ENCODE measurements around the gene ACOT8. TPM values are rescaled to one million over a fixed set of nuclear protein-coding genes. Genes with fewer than 3 reads are reported as not detected.
A peak's percentile ranks its signal among the peaks of the same experiment; 100 is the strongest.

ACOT8 gene
- total and polyA plus RNA-seq, 2 of the 8 experiments (the other 6 are each of a cell fraction or from before 2014, with no cell fraction given), result 37.6 to 88.8 TPM

DNA sequence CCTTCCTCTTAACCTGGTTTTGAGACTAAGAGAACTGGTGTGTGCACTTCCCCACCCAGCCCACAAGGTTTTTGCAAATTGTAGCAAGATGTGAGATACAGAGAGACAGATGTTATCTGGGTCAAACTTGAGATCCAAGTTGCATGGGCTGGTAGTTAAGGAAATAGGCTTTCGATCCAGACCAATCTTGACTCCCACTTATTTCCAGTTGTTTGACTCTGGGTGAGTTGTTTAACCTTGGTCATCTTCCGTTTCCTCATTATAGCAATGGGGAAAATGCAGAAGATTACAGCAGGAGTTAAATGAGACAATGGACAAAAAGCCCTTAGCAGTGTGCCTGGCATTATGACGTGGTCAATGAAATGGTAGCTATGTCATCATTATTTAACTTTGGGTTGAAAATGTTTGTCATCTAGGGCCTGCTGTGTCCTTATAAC, 21.8 kb downstream of the ACOT8 start:
- WGBS, 2 experiments (ENCODE audit: extremely low coverage in 1 of 2, insufficient coverage in 1 of 2, insufficient read length in 1 of 2, insufficient replicate concordance in 2 of 2, low coverage in 1 of 2, low lambda C conversion rate in 2 of 2, missing lambda C conversion rate in 1 of 2), result 94% methylated on average over 3 of the region's 3 CpGs; no CpG with 5 or more reads in 1 of the 2 experiments
- Histone ChIP-seq H3K9me3 (ENCODE audit: insufficient read depth in 2 of 2, low read depth in 1 of 2, low read length in 1 of 2) (no peaks in the 10 kb centered on the region), H3K56ac (replicated peaks; ENCODE audit: insufficient read length, low read depth, low read length) (no peak overlapping the region), H3K14ac (ENCODE audit: insufficient read length) (no peak overlapping the region), H2BK5ac (ENCODE audit: low read depth, low read length) (no peak overlapping the region), H4K20me1 (replicated peaks in 1 of 2; ENCODE audit: control insufficient read depth in 1 of 2, insufficient read depth in 2 of 2, low read length in 2 of 2) (peaks cover 0 to 4% of the 10 kb centered on the region in 2 experiments), H3K79me1 (ENCODE audit: low read depth, low read length) (peaks cover 9% of the 10 kb centered on the region), H3K79me2 (ENCODE audit: control insufficient read depth in 1 of 2, insufficient read depth in 2 of 2, low read length in 2 of 2) (peaks cover 0 to 11% of the 10 kb centered on the region in 2 experiments; a peak in 1 of 4 replicates), H2BK12ac (ENCODE audit: low read depth, low read length) (no peak overlapping the region), H3K4me1 (replicated peaks in 1 of 4; ENCODE audit: control insufficient read depth in 3 of 4, insufficient read depth in 4 of 4, low read length in 3 of 4) (peaks cover 0 to 17% (median 8%) of the 10 kb centered on the region in 4 experiments; a peak in 6 of 7 replicates), H2BK20ac (ENCODE audit: low read length) (no peak overlapping the region), H2AK5ac (ENCODE audit: low read depth, low read length) (no peak overlapping the region), H3K27me3 (replicated peaks in 1 of 4; ENCODE audit: control insufficient read depth in 3 of 4, extremely low read depth in 1 of 4, insufficient read depth in 3 of 4, low read length in 3 of 4) (no peaks in the 10 kb centered on the region), H3K23ac (ENCODE audit: insufficient read length) (no peak overlapping the region), H2BK120ac (replicated peaks; ENCODE audit: low read depth, low read length) (no peak overlapping the region), H3K23me2 (ENCODE audit: low read depth, low read length) (peaks cover 8% of the 10 kb centered on the region; the same call in 1 of the 2 replicates), H3K36me3 (ENCODE audit: control insufficient read depth in 2 of 4, insufficient read depth in 4 of 4, low read length in 3 of 4) (peaks cover 0 to 5% (median under 1%) of the 10 kb centered on the region in 4 experiments; a peak in 2 of 8 replicates), H3K27ac (ENCODE audit: low read depth, low read length) (no peak overlapping the region), H3K4me2 (ENCODE audit: insufficient read depth in 1 of 2, low read depth in 2 of 2, low read length in 2 of 2) (peak overlapping the region in 1 of 2 experiments; percentile 88; a peak in 1 of 4 replicates), H3K18ac (ENCODE audit: extremely low read depth, low read length) (no peak overlapping the region), H4K91ac (replicated peaks; ENCODE audit: insufficient read length, low read length) (peak overlapping the region; percentile 13), H2AFZ (ENCODE audit: low read length) (no peak overlapping the region), H3K4me3 (ENCODE audit: extremely low read depth in 1 of 4, insufficient read depth in 2 of 4, low read depth in 3 of 4, low read length in 4 of 4) (peak overlapping the region in 1 of 4 experiments; percentile 77; a peak in 1 of 8 replicates), H3K9ac (replicated peaks in 1 of 4; ENCODE audit: extremely low read depth in 1 of 4, low read depth in 3 of 4, low read length in 3 of 4) (no peak overlapping the region), H3K4ac (replicated peaks; ENCODE audit: insufficient read length, low read depth, low read length) (no peak overlapping the region), H4K8ac (ENCODE audit: extremely low read depth, insufficient read depth, low read length) (no peak overlapping the region), H4K5ac (ENCODE audit: insufficient read length, low read depth, low read length) (no peak overlapping the region), H2BK15ac (ENCODE audit: low read length) (no peak overlapping the region)
- POLR2A ChIA-PET (ENCODE audit: partially characterized antibody), result interaction anchor here (4.0 to 13.8 kb wide), 4 partner anchors 12 to 20 kb away, joined by 36 to 178 read pairs (median 54); partner anchors contain the start of genes ACOT8, UBE2C and ZSWIM3
- DNase-seq (ENCODE audit: low read depth in 1 of 2, low spot score in 2 of 2), result no peak
- FAIRE-seq, result no peak
- CTCF ChIA-PET (ENCODE audit: partially characterized antibody), result interaction anchor here (0.8 to 1.9 kb wide), 2 partner anchors 9 to 13 kb away, joined by 3 to 4 read pairs; no protein-coding TSS in a partner anchor
- no peak for TF ChIP-seq TAF1 (IDR thresholded peaks at IDR 0.05; ENCODE audit: low read depth, low read length)
- peak in 1 of 2 experiments; percentile 36; a peak in 1 of 3 replicates for TF ChIP-seq POLR2A (IDR thresholded peaks at IDR 0.05; ENCODE audit: control extremely low read depth in 1 of 2, low read depth in 2 of 2, low read length in 2 of 2)
- no peak for TF ChIP-seq NANOG (IDR thresholded peaks at IDR 0.05; ENCODE audit: insufficient read depth, low read depth, low read length, poor library complexity, severe bottlenecking)
- TF ChIP-seq CTBP2 (IDR thresholded peaks at IDR 0.05; ENCODE audit: borderline replicate concordance, insufficient read depth, insufficient read length, low read length), result no peak

Measured in H1 (cell line).